ENCODE data around the gene ZNF35. TPM values are rescaled to one million over a fixed set of nuclear protein-coding genes. Genes with fewer than 3 reads are reported as not detected.
A peak's percentile ranks its signal among the peaks of the same experiment; 100 is the strongest.
"Not testable (repeated sequence)": the region's sequence is repeated elsewhere in the genome, so short reads cannot be mapped to it uniquely, and the experiment has no call there.

The ZNF35 gene
- polyA plus RNA-seq, 1 donor from 2014 or later = 6.9 TPM

- H3K9me3 Mint-ChIP-seq = peaks cover 2 to 21% (median 9%) of the 10 kb centered on the region in 3 donors
- peaks cover 11% of the 10 kb centered on the region for H3K36me3 Mint-ChIP-seq
- no peak overlapping the region for H3K4me3 Mint-ChIP-seq
- H3K27me3 Mint-ChIP-seq = no peaks in the 10 kb centered on the region
- H3K4me1 Mint-ChIP-seq = no peaks in the 10 kb centered on the region
- no peak overlapping the region for H3K27ac Mint-ChIP-seq
These were observed 17.8 kb downstream of the ZNF35 start for GRCh38 chr3:44666346-44666745.

GRCh38 chr3:44669760-44670159, 21.2 kb downstream of the ZNF35 start:
- H3K4me3 Mint-ChIP-seq = no peak overlapping the region
- H3K9me3 Mint-ChIP-seq = peaks cover 3 to 25% (median 25%) of the 10 kb centered on the region in 3 donors
- H3K27ac Mint-ChIP-seq = no peak overlapping the region
- H3K4me1 Mint-ChIP-seq = no peaks in the 10 kb centered on the region
- no peaks in the 10 kb centered on the region for H3K27me3 Mint-ChIP-seq
- peaks cover 8% of the 10 kb centered on the region for H3K36me3 Mint-ChIP-seq

GRCh38 chr3:44673466-44673865, 24.9 kb downstream of the ZNF35 start:
- not testable (repeated sequence) for H3K4me3 Mint-ChIP-seq, H3K36me3 Mint-ChIP-seq, H3K4me1 Mint-ChIP-seq, H3K27ac Mint-ChIP-seq, H3K27me3 Mint-ChIP-seq
- H3K9me3 Mint-ChIP-seq = peaks cover 5 to 22% (median 15%) of the 10 kb centered on the region in 3 donors

GRCh38 chr3:44674211-44674610, 25.7 kb downstream of the ZNF35 start:
- peaks cover 5 to 22% (median 15%) of the 10 kb centered on the region in 3 donors for H3K9me3 Mint-ChIP-seq
- H3K27ac Mint-ChIP-seq = no peak overlapping the region
- no peaks in the 10 kb centered on the region for H3K27me3 Mint-ChIP-seq
- H3K4me1 Mint-ChIP-seq = no peaks in the 10 kb centered on the region
- no peak overlapping the region for H3K4me3 Mint-ChIP-seq
- H3K36me3 Mint-ChIP-seq = peaks cover 1% of the 10 kb centered on the region

GRCh38 chr3:44678480-44679116, 30.1 kb downstream of the ZNF35 start:
- Mint-ChIP-seq H3K36me3 (peaks cover 6% of the 10 kb centered on the region), H3K9me3 (peaks cover 11 to 22% (median 17%) of the 10 kb centered on the region in 3 donors), H3K27ac (no peak overlapping the region), H3K4me1 (no peaks in the 10 kb centered on the region), H3K4me3 (peak overlapping the region in 1 of 4 donors; percentile 47), H3K27me3 (no peaks in the 10 kb centered on the region)

GRCh38 chr3:44680921-44681455, 32.5 kb downstream of the ZNF35 start:
- peaks cover 8 to 17% (median 13%) of the 10 kb centered on the region in 3 donors for H3K9me3 Mint-ChIP-seq
- no peak overlapping the region for H3K27ac Mint-ChIP-seq
- H3K4me1 Mint-ChIP-seq = peaks cover 6 to 13% (median 8%) of the 10 kb centered on the region in 3 donors
- no peaks in the 10 kb centered on the region for H3K27me3 Mint-ChIP-seq
- H3K36me3 Mint-ChIP-seq = peaks cover 6% of the 10 kb centered on the region
- no peak overlapping the region for H3K4me3 Mint-ChIP-seq

- H3K27ac Mint-ChIP-seq = peak overlapping the region in 1 of 3 donors; percentile 40
- H3K27me3 Mint-ChIP-seq = peaks cover 2% of the 10 kb centered on the region
- peaks cover 7 to 16% (median 13%) of the 10 kb centered on the region in 3 donors for H3K9me3 Mint-ChIP-seq
- H3K4me3 Mint-ChIP-seq = peak overlapping the region in 1 of 4 donors; percentile 52
- peaks cover 6% of the 10 kb centered on the region for H3K36me3 Mint-ChIP-seq
- H3K4me1 Mint-ChIP-seq = peaks cover 7 to 13% (median 8%) of the 10 kb centered on the region in 3 donors
These were observed 33.8 kb downstream of the ZNF35 start for GRCh38 chr3:44682182-44682896.

GRCh38 chr3:44685128-44685800, 36.7 kb downstream of the ZNF35 start:
- Mint-ChIP-seq H3K4me1 (peaks cover 7 to 13% (median 8%) of the 10 kb centered on the region in 3 donors), H3K4me3 (peak overlapping the region; percentile 91 to 99 (median 96)), H3K27ac (peak overlapping the region; percentile 2 to 93 (median 87)), H3K9me3 (peaks cover 15 to 25% (median 21%) of the 10 kb centered on the region in 3 donors), H3K36me3 (peaks cover 6% of the 10 kb centered on the region), H3K27me3 (peaks cover 14% of the 10 kb centered on the region)

- Mint-ChIP-seq H3K27ac (no peak overlapping the region), H3K27me3 (peaks cover 25% of the 10 kb centered on the region), H3K4me1 (peaks cover 7 to 13% (median 8%) of the 10 kb centered on the region in 3 donors), H3K36me3 (no peaks in the 10 kb centered on the region), H3K9me3 (peaks cover 17 to 26% (median 24%) of the 10 kb centered on the region in 3 donors), H3K4me3 (no peak overlapping the region)
These were observed 39.4 kb downstream of the ZNF35 start for GRCh38 chr3:44687898-44688297.

Other genes starting within 250 kb of the ZNF35 start
- gene ZNF445, start 171.1 kb upstream of the ZNF35 start, polyA plus RNA-seq = 2.7 TPM
- 1.8 TPM for gene ZKSCAN7, start 93.5 kb upstream of the ZNF35 start, polyA plus RNA-seq
- gene ZNF660, start 63.8 kb upstream of the ZNF35 start, polyA plus RNA-seq = not detected
- 5.9 TPM for gene ZNF197, start 23.7 kb upstream of the ZNF35 start, polyA plus RNA-seq
- 1.9 TPM for gene ZNF502, start 63.9 kb downstream of the ZNF35 start, polyA plus RNA-seq
- gene ZNF501, start 80.9 kb downstream of the ZNF35 start, polyA plus RNA-seq = 2.0 TPM
- 38.7 TPM for gene KIAA1143, start 112.9 kb downstream of the ZNF35 start, polyA plus RNA-seq
- gene KIF15, start 113.1 kb downstream of the ZNF35 start, polyA plus RNA-seq = 0.60 TPM
- 30.4 TPM for gene TMEM42, start 213.2 kb downstream of the ZNF35 start, polyA plus RNA-seq
- gene TGM4, start 225.9 kb downstream of the ZNF35 start, polyA plus RNA-seq = 0.06 TPM